K562 (cell line): Measurements from ENCODE around the gene FASTK. TPM values are rescaled to one million over a fixed set of nuclear protein-coding genes. Genes with fewer than 3 reads are reported as not detected.
A peak's percentile ranks its signal among the peaks of the same experiment; 100 is the strongest.

ENCODE experiments used
- ATAC-seq: fragments of 200-7000 bp; cut with Tn5 transposase; 3 replicates; pipeline ENCODE4 v1.9.1; 2020; ENCODE audit warnings: moderate library complexity
- BruUV-seq: library from RNA; stranded (reverse); fragments of 400-500 nt; replicated peaks from 2 replicates; lab custom pipeline; 2021; lab: Mats Ljungman, UMichigan
- CTCF ChIA-PET: fragments of 300-600 bp; formaldehyde crosslinking; extraction: SDS; loops from one replicate; lab custom pipeline; 2021; ENCODE audit warnings: low intra/inter-chr PET ratio; lab: Yijun Ruan, JAX
- POLR2A ChIA-PET: fragments of 300-600, 350-650 bp; sonication (Branson Sonifier 250); formaldehyde crosslinking; extraction: SDS; loops from one replicate; lab custom pipeline; 2021; ENCODE audit warnings: antibody characterized with exemption, inconsistent platforms; lab: Yijun Ruan, JAX
- DNase-seq, 4 experiments: peaks; one replicate each; pipeline versions ENCODE4 v3.0.0 to v3.0.0-alpha.2; 2011 to 2018; ENCODE audit warnings: low spot score in 3 of 4, mixed read lengths in 3 of 4; ENCODE audit errors: extremely low read depth in 1 of 4
- FAIRE-seq: peaks from 2 replicates; lab custom pipeline; 2011; peaks lifted over from hg19 to GRCh38; lab: Jason Lieb, UNC
- H2AFZ ChIP-seq: 2 replicates; pipeline ENCODE4 v1.6.0; 2011; ENCODE audit warnings: low read depth, low read length, control low read depth, inconsistent platforms
- H3K27ac ChIP-seq: fragments of 200-600 bp; 3 replicates; pipeline ENCODE4 v1.8.0; 2011; ENCODE audit warnings: low read depth, mild to moderate bottlenecking, control low read depth, inconsistent platforms, low read length, moderate library complexity, mixed read lengths; ENCODE audit errors: extremely low read depth
- H3K27me3 ChIP-seq, 2 experiments: fragments of 300-600 bp in 1 of 2; 2 replicates in 1 of 2; 3 replicates in 1 of 2; pipeline versions ENCODE4 v1.6.0 to v1.8.0; 2011; ENCODE audit warnings: inconsistent platforms in 2 of 2, low read length in 2 of 2, mild to moderate bottlenecking in 1 of 2, mixed read lengths in 1 of 2, moderate library complexity in 1 of 2; ENCODE audit not compliant: control insufficient read depth in 2 of 2, insufficient read depth in 2 of 2
- H3K36me3 ChIP-seq: fragments of 300-600 bp; 3 replicates; pipeline ENCODE4 v1.8.0; 2011; ENCODE audit warnings: mild to moderate bottlenecking, low read length, inconsistent platforms; ENCODE audit not compliant: control insufficient read depth, insufficient read depth
- H3K4me1 ChIP-seq, 2 experiments: fragments of 200-600 bp in 1 of 2; replicated peaks in 1 of 2; 2 replicates in 1 of 2; 3 replicates in 1 of 2; pipeline versions ENCODE4 v1.5.1 to v1.8.0; 2011; ENCODE audit warnings: inconsistent platforms in 2 of 2, low read length in 2 of 2, mild to moderate bottlenecking in 1 of 2, mixed read lengths in 1 of 2, moderate library complexity in 1 of 2; ENCODE audit not compliant: control insufficient read depth in 2 of 2, insufficient read depth in 2 of 2
- H3K4me2 ChIP-seq: 2 replicates; pipeline ENCODE4 v1.6.1; 2011; ENCODE audit warnings: low read length, control low read depth, inconsistent platforms, mixed read lengths; ENCODE audit not compliant: insufficient read depth
- H3K4me3 ChIP-seq: fragments of 200-600 bp; sonication (generic), shearing (Covaris generic); 2 replicates; pipeline ENCODE4 v1.5.1; 2016; ENCODE audit warnings: control low read depth, inconsistent platforms
- H3K79me2 ChIP-seq: fragments of 200-600 bp; 3 replicates; pipeline ENCODE4 v1.8.0; 2011; ENCODE audit warnings: low read length, inconsistent platforms; ENCODE audit not compliant: control insufficient read depth, insufficient read depth
- H3K9ac ChIP-seq, 2 experiments: 2 replicates each; pipeline versions ENCODE4 v1.6.0 to v1.6.1; 2011; ENCODE audit warnings: low read depth in 2 of 2, low read length in 2 of 2, control low read depth in 1 of 2, inconsistent platforms in 1 of 2, mild to moderate bottlenecking in 1 of 2, mixed read lengths in 1 of 2; ENCODE audit not compliant: insufficient read depth in 1 of 2
- H3K9me1 ChIP-seq: one replicate; pipeline ENCODE4 v1.6.0; 2011; ENCODE audit warnings: inconsistent platforms, mild to moderate bottlenecking, low read length, moderate library complexity; ENCODE audit not compliant: control insufficient read depth, insufficient read depth
- H3K9me3 ChIP-seq: replicated peaks from 2 replicates; pipeline ENCODE4 v1.5.1; 2011; ENCODE audit warnings: low read depth, low read length, inconsistent platforms; ENCODE audit not compliant: control insufficient read depth, insufficient read depth
- H4K20me1 ChIP-seq: replicated peaks from 2 replicates; pipeline ENCODE4 v1.6.1; 2011; ENCODE audit warnings: low read length, inconsistent platforms, mixed read lengths; ENCODE audit not compliant: control insufficient read depth, insufficient read depth
- AFF4 ChIP-seq: sonication (generic); formaldehyde crosslinking; IDR thresholded peaks from 2 replicates; pipeline ENCODE4 v1.8.0; 2023; ENCODE audit warnings: mild to moderate bottlenecking, missing genetic modification reagents
- CBFB ChIP-seq: sonication (generic); formaldehyde crosslinking; IDR thresholded peaks from 2 replicates; pipeline ENCODE4 v1.4.0; 2020; ENCODE audit warnings: mild to moderate bottlenecking, missing genetic modification reagents
- CTCF ChIP-seq, 3 experiments: IDR thresholded peaks in 2 of 3; conservative IDR thresholded peaks in 1 of 3; 2 replicates each; pipeline ENCODE4 v1.5.1; 2011 to 2012; ENCODE audit warnings: low read length in 3 of 3, mild to moderate bottlenecking in 3 of 3, control low read depth in 2 of 3, improper control_type of control experiment in 1 of 3, inconsistent platforms in 1 of 3, low read depth in 1 of 3, mixed read lengths in 1 of 3, moderate library complexity in 1 of 3; ENCODE audit not compliant: insufficient read depth in 2 of 3
- POLR2G ChIP-seq: fragments of 200-400 bp; formaldehyde crosslinking; IDR thresholded peaks from 2 replicates; pipeline ENCODE4 v1.6.1; 2017; ENCODE audit warnings: low read depth, mild to moderate bottlenecking, antibody characterized with exemption, low read length, moderate library complexity
- RAD21 ChIP-seq, 2 experiments: fragments of 250-450 bp in 1 of 2; fragments of 450-650 bp in 1 of 2; sonication (Bioruptor Pico) in 1 of 2; formaldehyde crosslinking in 1 of 2; IDR thresholded peaks in 1 of 2; conservative IDR thresholded peaks in 1 of 2; 2 replicates each; pipeline versions ENCODE4 v1.4.0 to v1.8.0; 2020 to 2022; ENCODE audit warnings: mild to moderate bottlenecking in 2 of 2, moderate library complexity in 1 of 2
- SMC3 ChIP-seq: conservative IDR thresholded peaks from 2 replicates; pipeline ENCODE4 v1.6.1; 2011; ENCODE audit warnings: low read depth, low read length, improper control_type of control experiment; ENCODE audit not compliant: insufficient read depth
- SPI1 ChIP-seq: IDR thresholded peaks from 2 replicates; pipeline ENCODE4 v1.6.1; 2011; ENCODE audit warnings: low read depth, low read length, control low read depth, borderline replicate concordance
- TBP ChIP-seq: optimal IDR thresholded peaks from 2 replicates; pipeline ENCODE3; 2011; ENCODE audit warnings: low read depth, low read length, improper control_type of control experiment
- WGBS: fragments of 100-300 bp; shearing (Covaris generic); methylation state at CpG from one replicate; pipeline ENCODE4 v1.1.6; 2016; ENCODE audit warnings: low coverage, mixed read lengths; ENCODE audit not compliant: insufficient coverage; ENCODE audit errors: missing lambda C conversion rate; 5-methylcytosine and 5-hydroxymethylcytosine counted together
- in situ Hi-C: fragments of 300-500 bp; cut with MboI; formaldehyde crosslinking; loops from 4 replicates; pipeline ENCODE4 v1.15.0; 2018; ENCODE audit warnings: inconsistent platforms, mixed read lengths
- intact Hi-C: fragments of 100-400 bp; cut with micrococcal nuclease; formaldehyde crosslinking; loops from 2 replicates; pipeline ENCODE4 v1.14.2; 2022
- polyA plus RNA-seq, 8 experiments: library from polyadenylated mRNA; depleted of rRNA in 4 of 8; stranded (reverse) in 5 of 8; unstranded in 3 of 8; fragments of >200 nt; fragmentation: Nextera tagmentation in 2 of 8; fragmentation: Illumina TruSeq in 1 of 8; extraction: Ambion mirVana in 2 of 8; extraction: Trizol in 1 of 8; gene quantifications; 2 replicates each; pipeline versions ENCODE4 v1.2.1 to v1.2.3, GENCODE V29; 2011 to 2014; ENCODE audit warnings: inconsistent platforms in 1 of 8, missing spikeins in 1 of 8
- total RNA-seq, 7 experiments: library from RNA; depleted of rRNA in 6 of 7; stranded (reverse); fragments of >200 nt in 6 of 7; fragmentation: Illumina TruSeq in 2 of 7; extraction: Trizol in 2 of 7; gene quantifications; 2 replicates each; pipeline versions ENCODE4 v1.2.1 to v1.2.3, GENCODE V29; 2011 to 2021; ENCODE audit warnings: low replicate concordance in 1 of 7

FASTK gene
- total and polyA plus RNA-seq, 9 of the 15 experiments (the other 6 are each of a cell fraction or from before 2014, with no cell fraction given), result 0.51 to 150 (median 48.2) TPM

GRCh38 chr7:151032936-151033863, 47.4 kb downstream of the FASTK start:
- in situ Hi-C loops, result no loop called here
- no peak overlapping the region for H2AFZ ChIP-seq
- TF ChIP-seq TBP (no peak), CBFB (CRISPR knock-in tag) (peak; percentile 25; the same call in 1 of the 2 replicates), SMC3 (0 out of 2 replicates have a peak, but pooled peaks have one; percentile 7), SPI1 (peak; percentile 81), POLR2G (0 out of 2 replicates have a peak, but pooled peaks have one; percentile 31), CTCF (IDR thresholded peaks at IDR 0.05 in 2 of 3, conservative IDR thresholded peaks at IDR 0.05 in 1 of 3; ENCODE audit: insufficient read depth in 2 of 3, low read depth in 1 of 3, low read length in 3 of 3) (peak; percentile 52 to 75 (median 59)), RAD21 (CRISPR knock-in tag; conservative IDR thresholded peaks at IDR 0.05 in 1 of 2, IDR thresholded peaks at IDR 0.05 in 1 of 2) (peak in 1 of 2 experiments; percentile 29; a peak in 1 of 4 replicates), AFF4 (no peak)
- ChIA-PET CTCF (interaction anchor here (1.1 kb wide), 1 partner anchor 77 kb away, joined by 3 read pairs; no protein-coding TSS in a partner anchor), POLR2A (interaction anchor here (0.6 to 1.1 kb wide), 4 partner anchors 9 to 39 kb away, joined by 3 read pairs; no protein-coding TSS in a partner anchor)
- H3K9me1 ChIP-seq, result no peaks in the 10 kb centered on the region
- H3K27me3 ChIP-seq, result no peaks in the 10 kb centered on the region
- H3K4me2 ChIP-seq, result no peak overlapping the region
- no peak overlapping the region for H3K27ac ChIP-seq
- WGBS, result 88% methylated on average over 16 of the region's 17 CpGs
- no peak overlapping the region for H3K4me3 ChIP-seq
- DNase-seq (peak in 2 of 4 experiments; percentile 38 to 52), ATAC-seq (no peak), FAIRE-seq (no peak)
- no peaks in the 10 kb centered on the region for H3K9me3 ChIP-seq
- no peaks in the 10 kb centered on the region for H4K20me1 ChIP-seq
- no TSS peak for BruUV-seq
- peaks cover 76% of the 10 kb centered on the region; the same call in 2 of the 3 replicates for H3K36me3 ChIP-seq
- H3K9ac ChIP-seq, result peak overlapping the region in 1 of 2 experiments; percentile 5; a peak in 2 of 4 replicates
- peaks cover 4 to 55% of the 10 kb centered on the region in 2 experiments; a peak in 4 of 5 replicates for H3K4me1 ChIP-seq
- intact Hi-C loops, result no loop called here
- peaks cover 34% of the 10 kb centered on the region for H3K79me2 ChIP-seq
